Right ventricle myocardium superior (tissue), 1 donor: ENCODE measurements around the gene FAM228B. TPM values are rescaled to one million over a fixed set of nuclear protein-coding genes. Genes with fewer than 3 reads are reported as not detected.
"Not testable (repeated sequence)": the region's sequence is repeated elsewhere in the genome, so short reads cannot be mapped to it uniquely, and the experiment has no call there.

Experiments
- ATAC-seq: fragments of 200-7000 bp; cut with Tn5 transposase; one replicate; pipeline ENCODE4 v1.9.1; 2020; ENCODE audit warnings: mild to moderate bottlenecking; ENCODE audit not compliant: poor library complexity
- DNase-seq: peaks from one replicate; pipeline ENCODE4 v3.0.0-alpha.2; 2020
- intact Hi-C: fragments of 100-400 bp; cut with DNase I; formaldehyde crosslinking; loops from one replicate; pipeline ENCODE4 v1.11.2; 2022
- total RNA-seq: library from RNA; stranded (reverse); fragmentation: NEBNext Ultra II Directional; extraction: Animal tissue kit (Norgen Biotek cat#: 25700); gene quantifications from one replicate; pipeline ENCODE4 v1.2.1, GENCODE V29; 2021
- donor health status: DM: no; HTN: yes; CAD: no; lungs with severe emphysema.

Gene FAM228B
- total RNA-seq, 1 donor from 2014 or later: 23.7 TPM

- ATAC-seq: no peak
- intact Hi-C loops: no loop called here
- DNase-seq: no peak
These were observed 60.2 kb downstream of the FAM228B start for GRCh38 chr2:24183366-24184069.

DNA sequence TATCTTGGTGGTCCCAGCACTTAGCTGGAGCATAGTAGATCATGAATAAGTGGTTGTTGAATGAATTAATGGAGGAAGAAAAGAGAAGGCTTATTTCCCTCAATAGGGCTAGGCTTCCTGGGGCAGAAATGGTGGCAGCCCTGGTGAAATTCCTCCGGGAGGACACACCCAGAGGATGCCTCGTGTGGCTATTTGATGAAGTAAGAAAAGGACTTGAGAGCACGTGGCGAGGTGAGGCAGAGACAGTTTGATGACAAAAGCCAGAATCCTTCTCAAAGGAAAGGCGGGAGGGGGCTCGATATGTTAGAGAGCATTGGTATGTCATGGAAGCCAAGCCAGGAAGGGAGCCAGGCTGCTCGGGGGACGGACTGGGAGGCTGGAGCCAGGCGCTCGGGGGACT is 66.3 kb downstream of the FAM228B start:
- no peak for DNase-seq

DNA sequence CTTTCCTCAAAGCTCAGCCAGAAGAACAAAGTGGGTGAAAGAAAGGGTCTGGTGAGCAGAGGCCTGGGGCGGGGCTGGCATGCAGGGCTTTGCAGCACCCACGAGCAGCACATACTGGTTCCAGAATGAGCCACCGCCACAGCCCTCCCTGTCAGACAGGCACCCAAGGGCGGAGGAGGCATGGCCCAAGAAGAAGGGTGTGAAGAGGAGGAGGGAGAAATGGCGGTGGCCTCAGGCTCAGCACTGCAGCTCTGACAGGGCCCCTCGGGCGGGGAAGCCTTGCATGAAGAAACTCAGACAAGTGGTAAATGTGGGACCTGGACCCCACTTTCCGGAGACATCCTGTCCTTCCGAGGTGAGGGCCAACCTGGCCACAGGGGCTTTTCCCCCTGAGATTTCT is 67.2 kb downstream of the FAM228B start:
- ATAC-seq (no peak), DNase-seq (no peak)
- intact Hi-C loops: no loop called here

More for the DNA sequence above, 66.3 kb downstream of the FAM228B start:
- no peak for ATAC-seq
- intact Hi-C loops: no loop called here

GRCh38 chr2:24191156-24191555 is 67.9 kb downstream of the FAM228B start:
- intact Hi-C loops: no loop called here

DNA sequence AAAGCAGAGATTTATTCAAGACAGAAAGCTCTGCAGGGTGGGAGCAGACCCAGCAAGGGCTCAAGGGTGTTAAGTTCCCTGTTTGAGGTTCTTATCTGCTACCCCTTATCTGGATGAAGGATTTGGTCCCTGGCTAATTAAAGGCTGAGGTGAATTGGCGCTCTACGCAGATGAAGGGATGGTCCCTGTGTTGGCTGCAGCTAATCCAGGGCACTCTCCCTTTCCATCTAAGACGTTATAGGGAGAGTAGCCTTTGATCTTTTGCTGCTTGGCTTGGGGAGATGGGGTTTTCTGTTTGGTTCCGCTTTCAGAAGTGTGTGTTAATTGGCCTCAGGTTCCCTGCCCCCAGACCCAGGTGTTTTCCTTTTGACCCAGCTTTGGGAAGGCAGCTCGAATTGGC is 68.6 kb downstream of the FAM228B start:
- no peak for DNase-seq
- no peak for ATAC-seq
- intact Hi-C loops: no loop called here

More at GRCh38 chr2:24191156-24191555, 67.9 kb downstream of the FAM228B start:
- DNase-seq: no peak
- no peak for ATAC-seq

- ATAC-seq, intact Hi-C loops: not testable (repeated sequence)
These were observed 73.9 kb downstream of the FAM228B start for GRCh38 chr2:24197213-24197612.

DNA sequence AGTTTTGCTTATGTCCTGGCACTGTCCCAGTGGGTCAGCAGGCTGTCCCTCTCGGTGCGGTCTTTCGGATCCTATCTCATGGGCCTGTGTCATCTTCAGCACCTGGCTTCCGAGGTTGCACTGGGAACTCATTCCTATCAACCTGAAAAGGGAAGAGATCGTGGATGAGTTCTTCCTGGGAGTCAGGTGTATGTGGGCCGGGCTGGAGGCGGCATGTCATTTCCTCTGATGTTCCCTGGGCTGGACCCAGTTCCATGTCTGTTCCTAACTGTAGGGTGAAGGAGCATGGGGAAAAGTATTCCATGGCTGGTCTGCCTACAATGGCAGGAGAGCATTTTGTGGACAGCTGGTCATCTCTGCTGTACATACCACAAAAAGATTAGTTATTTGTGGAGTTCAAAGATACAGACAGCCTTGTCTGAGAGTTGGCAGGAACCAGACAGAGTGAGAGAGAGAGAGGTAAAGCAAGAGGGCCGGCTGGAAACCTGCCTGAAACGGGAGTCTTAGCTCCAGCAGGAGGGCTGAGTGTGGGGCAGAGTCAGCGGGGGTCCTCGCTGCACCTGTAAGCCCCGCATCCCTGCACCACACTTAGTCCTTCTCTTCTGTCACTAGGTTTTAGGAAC is 76.8 kb downstream of the FAM228B start:
- DNase-seq: no peak
- peak; percentile 82 for ATAC-seq
- intact Hi-C loops: no loop called here

More at GRCh38 chr2:24197213-24197612, 73.9 kb downstream of the FAM228B start:
- DNase-seq: not testable (repeated sequence)

DNA sequence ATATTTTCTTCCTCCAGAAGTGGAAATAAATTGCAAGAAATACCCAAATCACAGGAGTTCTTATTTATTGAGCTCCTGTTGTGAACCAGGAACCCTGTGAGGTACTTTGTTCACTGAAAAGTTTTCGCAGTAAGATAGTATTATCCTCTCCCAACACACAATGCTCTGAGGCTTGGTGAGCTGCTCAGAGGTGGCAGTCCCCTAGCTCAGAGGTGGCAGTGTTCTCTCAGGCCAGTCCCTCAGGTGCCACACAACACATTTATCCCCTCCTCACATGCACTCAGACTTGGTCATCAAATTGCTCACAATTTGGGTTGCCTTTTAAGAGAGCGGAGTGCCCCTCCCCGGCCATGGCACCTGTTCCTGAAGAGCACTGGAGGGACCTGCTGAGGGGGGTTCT is 77.5 kb downstream of the FAM228B start:
- peak; percentile 33 for ATAC-seq
- intact Hi-C loops: no loop called here
- DNase-seq: no peak

DNA sequence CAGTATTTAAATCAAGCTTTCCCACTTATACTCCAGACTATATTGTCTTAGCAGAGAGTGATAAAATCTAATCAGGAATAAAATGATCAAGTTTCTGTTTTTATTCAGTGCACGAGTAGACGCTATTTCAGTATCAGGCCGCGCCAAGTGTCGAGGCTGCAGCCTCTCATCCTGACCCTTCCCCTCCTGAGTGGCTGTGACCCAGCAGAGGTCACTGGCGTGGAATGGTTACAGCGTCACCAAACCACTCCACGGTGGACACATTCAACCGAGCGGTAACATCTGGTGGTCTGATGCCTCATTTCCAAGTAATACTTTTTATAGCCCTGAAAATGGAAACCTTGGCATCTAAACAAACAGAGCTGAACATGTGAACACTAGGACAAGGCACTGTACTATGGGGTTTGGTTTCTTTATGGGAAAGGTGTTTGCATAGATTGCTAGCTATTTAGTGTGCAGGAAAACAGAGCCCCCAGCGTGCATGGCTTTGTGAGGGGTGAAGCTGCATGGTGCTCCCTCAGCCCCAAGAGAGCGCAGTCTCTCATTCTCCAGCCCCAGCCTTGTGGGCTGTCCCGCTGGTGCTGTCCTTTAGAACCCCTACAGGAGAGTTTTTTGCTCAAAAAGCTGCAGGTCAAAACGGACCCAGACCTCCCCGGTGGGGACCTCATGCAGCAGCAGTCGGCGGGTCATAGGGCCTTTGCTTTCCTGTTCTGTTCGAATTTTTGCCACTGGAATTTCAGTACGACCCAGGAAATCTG is 79.9 kb downstream of the FAM228B start:
- ATAC-seq: no peak
- no peak for DNase-seq
- intact Hi-C loops: no loop called here

DNA sequence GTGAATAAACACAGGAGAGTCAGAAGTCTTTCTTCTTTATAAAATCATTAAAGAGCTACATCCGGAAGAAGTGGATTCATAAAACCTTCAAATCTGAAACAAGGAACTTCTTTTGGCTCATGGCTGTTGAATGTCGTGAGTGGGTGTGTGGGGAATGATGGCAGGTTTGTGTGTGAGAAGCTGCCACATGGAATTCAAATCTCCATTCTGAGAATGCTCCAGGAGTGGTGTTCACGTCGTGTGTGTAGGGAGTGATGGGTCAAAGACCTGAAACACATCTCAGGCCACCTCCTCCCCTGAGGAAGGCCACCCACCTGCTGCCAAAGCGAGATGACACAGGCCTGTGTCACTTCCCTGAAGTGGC is 80.5 kb downstream of the FAM228B start:
- no peak for ATAC-seq
- intact Hi-C loops: no loop called here
- DNase-seq: no peak

- intact Hi-C loops: no loop called here
- ATAC-seq (no peak), DNase-seq (no peak)
These were observed 81.2 kb downstream of the FAM228B start for GRCh38 chr2:24204505-24204904.

DNA sequence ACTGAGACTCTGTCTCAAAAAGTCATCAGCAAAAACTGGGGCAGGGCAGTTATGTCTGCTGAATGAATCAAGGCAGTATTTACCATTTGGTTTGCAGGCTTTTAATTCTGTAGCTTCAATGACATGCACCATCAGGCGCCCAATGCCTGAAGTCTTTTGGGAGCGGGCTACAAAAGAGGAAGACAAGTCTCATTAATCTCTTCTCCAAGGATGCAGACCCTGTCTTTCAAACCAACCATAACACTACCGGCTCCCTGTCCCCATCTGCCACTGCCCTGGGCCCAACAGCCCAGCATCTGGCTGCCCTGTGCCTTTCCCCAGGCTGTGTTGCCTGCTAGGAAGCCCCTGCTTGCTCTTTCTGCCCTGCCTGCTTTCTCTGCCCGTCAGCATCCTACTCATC is 81.9 kb downstream of the FAM228B start:
- ATAC-seq: no peak
- intact Hi-C loops: no loop called here

GRCh38 chr2:24206242-24206641 is 83.0 kb downstream of the FAM228B start:
- intact Hi-C loops: no loop called here
- no peak for ATAC-seq
- DNase-seq: no peak

More for the DNA sequence above, 81.9 kb downstream of the FAM228B start:
- no peak for DNase-seq

DNA sequence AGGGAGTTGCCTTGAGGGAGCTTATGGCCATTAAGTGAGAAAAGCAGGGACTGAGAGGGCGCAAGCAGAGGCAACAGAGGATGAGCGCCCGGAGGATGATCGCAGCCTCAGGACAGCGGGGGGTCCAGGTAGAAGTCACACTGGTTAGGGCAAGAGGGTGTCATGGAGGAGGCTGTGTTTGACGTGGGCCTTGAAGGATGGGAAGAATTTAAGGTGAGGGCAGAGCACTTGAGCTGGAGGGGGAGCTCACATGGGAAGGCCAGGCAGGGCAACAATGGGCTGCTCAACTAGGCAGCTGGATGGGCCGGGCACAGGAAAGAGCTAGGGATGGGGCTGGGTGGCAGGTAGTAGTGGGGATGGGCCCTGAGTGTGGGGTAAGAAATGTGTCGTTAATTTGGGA is 83.4 kb downstream of the FAM228B start:
- intact Hi-C loops: no loop called here
- ATAC-seq: no peak
- no peak for DNase-seq

GRCh38 chr2:24207359-24207758 is 84.1 kb downstream of the FAM228B start:
- ATAC-seq: no peak
- intact Hi-C loops: no loop called here
- DNase-seq: no peak

DNA sequence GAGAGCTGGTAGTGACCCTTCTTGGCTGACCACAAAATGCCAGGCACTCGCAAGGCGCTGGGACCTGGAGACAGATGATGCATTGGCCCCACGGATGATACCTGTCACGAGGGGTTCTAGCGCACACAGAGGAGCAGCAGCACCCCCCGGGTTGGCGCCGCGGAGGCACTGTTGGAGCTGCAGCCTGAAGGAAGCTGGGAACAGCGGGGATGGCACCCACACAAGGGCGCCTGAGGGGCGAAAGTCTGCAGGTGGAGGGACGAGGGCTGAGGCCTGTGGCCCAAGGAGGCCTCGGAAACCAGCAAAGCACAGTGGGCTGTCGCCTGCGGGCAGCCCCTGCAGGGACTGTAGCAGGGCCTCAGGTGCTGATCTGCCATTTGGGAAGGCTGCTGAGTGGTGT is 85.2 kb downstream of the FAM228B start:
- no peak for ATAC-seq
- intact Hi-C loops: no loop called here
- no peak for DNase-seq

- DNase-seq (no peak), ATAC-seq (no peak)
- intact Hi-C loops: no loop called here
These were observed 86.3 kb downstream of the FAM228B start for GRCh38 chr2:24209389-24210105.

GRCh38 chr2:24210106-24210455 is 86.8 kb downstream of the FAM228B start:
- DNase-seq (no peak), ATAC-seq (no peak)
- intact Hi-C loops: no loop called here

GRCh38 chr2:24210723-24211122 is 87.5 kb downstream of the FAM228B start:
- intact Hi-C loops: no loop called here
- DNase-seq (no peak), ATAC-seq (no peak)
